ENCODE results near the gene CRYZ.

GRCh38 chr1:74726063-74726462 is 6.8 kb downstream of the CRYZ start:
- TF ChIP-seq CTCF (conservative IDR thresholded peaks at IDR 0.05 in 1 of 2, IDR thresholded peaks at IDR 0.05 in 1 of 2; ENCODE audit: low read depth in 1 of 2, low read length in 2 of 2), result no peak
- TF ChIP-seq EZH2 (IDR thresholded peaks at IDR 0.05; ENCODE audit: low read length, missing control alignments), result no peak

Data from fibroblast of lung (primary cell).